Measurements from ENCODE around the gene SYNJ1. TPM values are rescaled to one million over a fixed set of nuclear protein-coding genes. Genes with fewer than 3 reads are reported as not detected.
"Not testable (repeated sequence)": the region's sequence is repeated elsewhere in the genome, so short reads cannot be mapped to it uniquely, and the experiment has no call there.

SYNJ1 gene
- total and polyA plus RNA-seq, 9 donors, result 3.6 to 7.0 (median 5.4) TPM

GRCh38 chr21:32739946-32740345 is 12.1 kb upstream of the SYNJ1 start:
- no peaks in the 10 kb centered on the region for H3K4me1 ChIP-seq (ENCODE audit: control insufficient read depth, insufficient read depth, low read length)
- no peaks in the 10 kb centered on the region for H3K9me3 ChIP-seq (replicated peaks; ENCODE audit: control insufficient read depth, low read depth, low read length)
- H3K27me3 ChIP-seq (ENCODE audit: control insufficient read depth, insufficient read depth, low read length), result no peaks in the 10 kb centered on the region
- DNase-seq, result no peak
- no peak overlapping the region for H3K4me3 ChIP-seq (ENCODE audit: low read length)
- H3K27ac ChIP-seq (ENCODE audit: low read length), result no peak overlapping the region
- peaks cover 32% of the 10 kb centered on the region for H3K36me3 ChIP-seq (ENCODE audit: control insufficient read depth, insufficient read depth, low read length)
- no CpG with 5 or more reads among the region's 2 CpGs for WGBS (ENCODE audit: insufficient coverage)

GRCh38 chr21:32736083-32736482 is 8.3 kb upstream of the SYNJ1 start:
- H3K4me3 ChIP-seq (ENCODE audit: low read length); H3K27me3 ChIP-seq (ENCODE audit: control insufficient read depth, insufficient read depth, low read length); H3K4me1 ChIP-seq (ENCODE audit: control insufficient read depth, insufficient read depth, low read length); DNase-seq; H3K27ac ChIP-seq (ENCODE audit: low read length); H3K9me3 ChIP-seq (replicated peaks; ENCODE audit: control insufficient read depth, low read depth, low read length): not testable (repeated sequence)
- WGBS (ENCODE audit: insufficient coverage), result no CpG with 5 or more reads among the region's 4 CpGs
- peaks cover 19% of the 10 kb centered on the region for H3K36me3 ChIP-seq (ENCODE audit: control insufficient read depth, insufficient read depth, low read length)

GRCh38 chr21:32735524-32735923 is 7.7 kb upstream of the SYNJ1 start:
- no peak overlapping the region for H3K4me3 ChIP-seq (ENCODE audit: low read length)
- no peaks in the 10 kb centered on the region for H3K27me3 ChIP-seq (ENCODE audit: control insufficient read depth, insufficient read depth, low read length)
- DNase-seq, result no peak
- WGBS (ENCODE audit: insufficient coverage), result 100% methylated on average over 1 of the region's 2 CpGs
- no peaks in the 10 kb centered on the region for H3K4me1 ChIP-seq (ENCODE audit: control insufficient read depth, insufficient read depth, low read length)
- H3K27ac ChIP-seq (ENCODE audit: low read length), result no peak overlapping the region
- H3K9me3 ChIP-seq (replicated peaks; ENCODE audit: control insufficient read depth, low read depth, low read length), result no peaks in the 10 kb centered on the region
- peaks cover 17% of the 10 kb centered on the region for H3K36me3 ChIP-seq (ENCODE audit: control insufficient read depth, insufficient read depth, low read length)

- 60% methylated on average over 1 of the region's 5 CpGs for WGBS (ENCODE audit: insufficient coverage)
Measured at GRCh38 chr21:32733990-32734613, 6.3 kb upstream of the SYNJ1 start.

GRCh38 chr21:32733356-32733755 is 5.5 kb upstream of the SYNJ1 start:
- H3K27ac ChIP-seq (ENCODE audit: low read length), result no peak overlapping the region
- no peak for DNase-seq
- H3K4me1 ChIP-seq (ENCODE audit: control insufficient read depth, insufficient read depth, low read length), result peaks cover 5% of the 10 kb centered on the region
- H3K36me3 ChIP-seq (ENCODE audit: control insufficient read depth, insufficient read depth, low read length), result peaks cover 12% of the 10 kb centered on the region
- no peak overlapping the region for H3K4me3 ChIP-seq (ENCODE audit: low read length)
- no CpG with 5 or more reads among the region's 6 CpGs for WGBS (ENCODE audit: insufficient coverage)
- H3K27me3 ChIP-seq (ENCODE audit: control insufficient read depth, insufficient read depth, low read length), result no peaks in the 10 kb centered on the region
- no peaks in the 10 kb centered on the region for H3K9me3 ChIP-seq (replicated peaks; ENCODE audit: control insufficient read depth, low read depth, low read length)

More at GRCh38 chr21:32733990-32734613, 6.3 kb upstream of the SYNJ1 start:
- no peak overlapping the region for H3K4me3 ChIP-seq (ENCODE audit: low read length)
- peaks cover 15% of the 10 kb centered on the region for H3K36me3 ChIP-seq (ENCODE audit: control insufficient read depth, insufficient read depth, low read length)
- no peak overlapping the region for H3K27ac ChIP-seq (ENCODE audit: low read length)
- no peaks in the 10 kb centered on the region for H3K4me1 ChIP-seq (ENCODE audit: control insufficient read depth, insufficient read depth, low read length)
- no peaks in the 10 kb centered on the region for H3K27me3 ChIP-seq (ENCODE audit: control insufficient read depth, insufficient read depth, low read length)
- H3K9me3 ChIP-seq (replicated peaks; ENCODE audit: control insufficient read depth, low read depth, low read length), result no peaks in the 10 kb centered on the region
- DNase-seq, result no peak

GRCh38 chr21:32732544-32732943 is 4.7 kb upstream of the SYNJ1 start:
- no peak for DNase-seq
- peaks cover 6% of the 10 kb centered on the region for H3K4me1 ChIP-seq (ENCODE audit: control insufficient read depth, insufficient read depth, low read length)
- no peak overlapping the region for H3K27ac ChIP-seq (ENCODE audit: low read length)
- WGBS (ENCODE audit: insufficient coverage), result 89% methylated on average over 2 of the region's 3 CpGs
- no peaks in the 10 kb centered on the region for H3K27me3 ChIP-seq (ENCODE audit: control insufficient read depth, insufficient read depth, low read length)
- no peaks in the 10 kb centered on the region for H3K9me3 ChIP-seq (replicated peaks; ENCODE audit: control insufficient read depth, low read depth, low read length)
- peaks cover 12% of the 10 kb centered on the region for H3K36me3 ChIP-seq (ENCODE audit: control insufficient read depth, insufficient read depth, low read length)
- H3K4me3 ChIP-seq (ENCODE audit: low read length), result no peak overlapping the region

- peak; percentile 54 for DNase-seq
- H3K4me1 ChIP-seq (ENCODE audit: control insufficient read depth, insufficient read depth, low read length), result peaks cover 10% of the 10 kb centered on the region
- H3K36me3 ChIP-seq (ENCODE audit: control insufficient read depth, insufficient read depth, low read length), result peaks cover 5% of the 10 kb centered on the region
- H3K27ac ChIP-seq (ENCODE audit: low read length), result peak overlapping the region; percentile 95
- H3K27me3 ChIP-seq (ENCODE audit: control insufficient read depth, insufficient read depth, low read length), result no peaks in the 10 kb centered on the region
- 100% methylated on average over 1 of the region's 3 CpGs for WGBS (ENCODE audit: insufficient coverage)
- H3K9me3 ChIP-seq (replicated peaks; ENCODE audit: control insufficient read depth, low read depth, low read length), result no peaks in the 10 kb centered on the region
- H3K4me3 ChIP-seq (ENCODE audit: low read length), result peak overlapping the region; percentile 97
Measured at GRCh38 chr21:32728848-32729247, 1.0 kb upstream of the SYNJ1 start.

- H3K27ac ChIP-seq (ENCODE audit: low read length), result peak overlapping the region; percentile 95
- DNase-seq, result no peak
- WGBS (ENCODE audit: insufficient coverage), result 1% methylated on average over 12 of the region's 13 CpGs
- peak overlapping the region; percentile 97 for H3K4me3 ChIP-seq (ENCODE audit: low read length)
- H3K4me1 ChIP-seq (ENCODE audit: control insufficient read depth, insufficient read depth, low read length), result peaks cover 10% of the 10 kb centered on the region
- no peaks in the 10 kb centered on the region for H3K27me3 ChIP-seq (ENCODE audit: control insufficient read depth, insufficient read depth, low read length)
- peaks cover 8% of the 10 kb centered on the region for H3K36me3 ChIP-seq (ENCODE audit: control insufficient read depth, insufficient read depth, low read length)
- no peaks in the 10 kb centered on the region for H3K9me3 ChIP-seq (replicated peaks; ENCODE audit: control insufficient read depth, low read depth, low read length)
Measured at GRCh38 chr21:32728456-32728839, 635 bp upstream of the SYNJ1 start.

GRCh38 chr21:32726839-32727686 is 750 bp downstream of the SYNJ1 start:
- WGBS (ENCODE audit: insufficient coverage), result 1% methylated on average over 36 of the region's 42 CpGs
- H3K9me3 ChIP-seq (replicated peaks; ENCODE audit: control insufficient read depth, low read depth, low read length), result no peaks in the 10 kb centered on the region
- peak overlapping the region; percentile 90 for H3K27ac ChIP-seq (ENCODE audit: low read length)
- peak overlapping the region; percentile 97 for H3K4me3 ChIP-seq (ENCODE audit: low read length)
- H3K27me3 ChIP-seq (ENCODE audit: control insufficient read depth, insufficient read depth, low read length), result no peaks in the 10 kb centered on the region
- peaks cover 6% of the 10 kb centered on the region for H3K36me3 ChIP-seq (ENCODE audit: control insufficient read depth, insufficient read depth, low read length)
- DNase-seq, result peak; percentile 58
- peaks cover 10% of the 10 kb centered on the region for H3K4me1 ChIP-seq (ENCODE audit: control insufficient read depth, insufficient read depth, low read length)

GRCh38 chr21:32719085-32719484 is 8.7 kb downstream of the SYNJ1 start:
- H3K27ac ChIP-seq (ENCODE audit: low read length), result no peak overlapping the region
- WGBS (ENCODE audit: insufficient coverage), result 77% methylated on average over 4 of the region's 5 CpGs
- H3K9me3 ChIP-seq (replicated peaks; ENCODE audit: control insufficient read depth, low read depth, low read length), result no peaks in the 10 kb centered on the region

More at GRCh38 chr21:32719085-32719484, 8.7 kb downstream of the SYNJ1 start:
- H3K4me3 ChIP-seq (ENCODE audit: low read length), result no peak overlapping the region
- no peaks in the 10 kb centered on the region for H3K27me3 ChIP-seq (ENCODE audit: control insufficient read depth, insufficient read depth, low read length)
- DNase-seq, result no peak
- H3K4me1 ChIP-seq (ENCODE audit: control insufficient read depth, insufficient read depth, low read length), result no peaks in the 10 kb centered on the region
- H3K36me3 ChIP-seq (ENCODE audit: control insufficient read depth, insufficient read depth, low read length), result peaks cover 6% of the 10 kb centered on the region
